ENCODE measurements around the gene FKRP.

DNA sequence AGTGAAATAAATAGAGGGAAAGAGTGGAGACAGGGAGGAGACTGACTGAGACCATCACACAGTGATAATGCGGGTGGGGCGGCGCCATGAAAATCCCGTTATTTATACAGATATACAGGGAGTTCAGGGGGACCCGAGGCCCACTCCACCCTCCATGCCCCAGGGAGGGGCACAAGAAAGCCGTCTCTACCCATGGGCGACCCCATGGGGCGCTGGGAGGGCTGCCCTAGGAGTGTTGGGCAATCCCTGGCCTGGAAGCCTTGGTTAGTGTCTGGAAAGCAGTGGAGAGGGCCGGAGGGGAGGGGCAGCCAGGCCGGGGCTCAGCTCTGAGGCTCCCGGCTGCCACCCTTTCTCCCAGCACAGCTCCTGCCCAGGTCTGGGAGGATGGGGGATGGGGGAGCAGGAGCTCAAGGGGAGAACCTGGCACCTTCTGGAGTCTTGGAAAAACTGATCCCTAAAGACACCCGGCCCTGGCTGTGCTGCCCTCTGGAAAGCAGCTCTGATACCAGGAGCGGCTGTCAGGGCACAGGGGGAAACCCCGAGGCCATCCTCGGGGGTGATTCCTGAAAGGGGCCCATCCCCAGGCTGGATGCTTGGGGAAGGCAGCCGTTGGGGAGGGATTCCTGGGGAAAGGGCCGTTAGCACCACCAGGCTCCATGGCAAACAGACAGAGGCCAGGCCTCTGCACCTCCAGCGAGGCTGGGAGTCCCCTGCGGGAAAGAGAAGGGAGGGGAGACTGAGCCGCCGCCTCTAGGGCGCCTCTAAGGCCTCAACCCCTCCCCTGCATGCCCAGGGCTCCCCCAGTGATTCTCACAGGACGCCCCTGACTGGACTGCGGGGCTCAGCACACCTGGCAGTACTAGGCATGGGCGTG lies 26.0 kb upstream of the FKRP start:
- TF ChIP-seq CTCF (conservative IDR thresholded peaks at IDR 0.05), result no peak
- TF ChIP-seq EZH2 (IDR thresholded peaks at IDR 0.05; ENCODE audit: low read depth), result no peak

Data from PC-9 (cell line).